ENCODE results near the gene FASTKD1. TPM values are rescaled to one million over a fixed set of nuclear protein-coding genes. Genes with fewer than 3 reads are reported as not detected.
"Not testable (repeated sequence)": the region's sequence is repeated elsewhere in the genome, so short reads cannot be mapped to it uniquely, and the experiment has no call there.

The FASTKD1 gene
- total RNA-seq, 1 donor from 2014 or later = 65.2 TPM

- DNase-seq (ENCODE audit: low spot score) = no peak
- intact Hi-C loops (cut with DNase I) = loop anchor here (1.0 kb wide), 2 partner anchors 12 to 226 kb away; partner anchors contain the start of genes PPIG and SSB
Observed at GRCh38 chr2:169572821-169573159, 875 bp downstream of the FASTKD1 start.

DNA sequence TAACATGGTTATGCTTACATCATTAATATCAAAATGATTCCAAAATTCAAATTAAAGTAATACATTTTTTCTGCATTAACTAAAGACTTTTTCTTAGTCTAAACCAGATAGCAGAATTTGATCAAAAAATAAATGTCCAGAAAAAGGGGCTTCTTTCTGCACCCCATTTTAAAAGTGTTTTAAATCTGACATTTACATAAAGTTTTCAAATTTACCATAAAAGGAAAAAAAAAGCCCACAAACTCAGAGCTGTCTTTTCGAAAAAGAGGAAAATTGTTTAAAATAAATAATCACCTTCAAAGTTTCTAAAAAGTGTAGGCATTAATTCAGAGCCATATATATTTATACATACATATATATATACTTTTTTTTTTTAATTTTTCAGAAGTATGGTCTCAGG is 1.5 kb downstream of the FASTKD1 start:
- no peak for DNase-seq (ENCODE audit: low spot score)
- intact Hi-C loops (cut with DNase I) = no loop called here

GRCh38 chr2:169571571-169571970 is 2.1 kb downstream of the FASTKD1 start:
- intact Hi-C loops (cut with DNase I) = no loop called here

DNA sequence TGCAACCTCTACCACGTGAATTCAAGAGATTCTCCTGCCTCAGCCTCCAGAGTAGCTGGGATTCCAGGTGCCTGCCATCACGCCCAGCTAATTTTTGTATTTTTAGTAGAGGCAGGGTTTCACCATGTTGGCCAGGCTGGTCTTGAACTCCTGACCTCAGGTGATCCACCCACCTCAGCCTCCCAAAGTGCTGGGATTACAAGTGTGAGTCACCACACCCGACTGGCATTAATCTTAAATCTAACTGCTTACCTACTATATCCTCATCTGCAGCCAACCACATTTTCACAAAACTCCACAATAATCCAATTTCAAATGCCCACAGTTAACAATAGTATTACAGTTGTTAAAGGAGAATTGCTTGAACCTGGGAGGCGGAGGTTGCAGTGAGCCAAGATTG is 2.9 kb downstream of the FASTKD1 start:
- intact Hi-C loops (cut with DNase I); DNase-seq (ENCODE audit: low spot score): not testable (repeated sequence)

More at GRCh38 chr2:169571571-169571970, 2.1 kb downstream of the FASTKD1 start:
- DNase-seq (ENCODE audit: low spot score) = no peak

DNA sequence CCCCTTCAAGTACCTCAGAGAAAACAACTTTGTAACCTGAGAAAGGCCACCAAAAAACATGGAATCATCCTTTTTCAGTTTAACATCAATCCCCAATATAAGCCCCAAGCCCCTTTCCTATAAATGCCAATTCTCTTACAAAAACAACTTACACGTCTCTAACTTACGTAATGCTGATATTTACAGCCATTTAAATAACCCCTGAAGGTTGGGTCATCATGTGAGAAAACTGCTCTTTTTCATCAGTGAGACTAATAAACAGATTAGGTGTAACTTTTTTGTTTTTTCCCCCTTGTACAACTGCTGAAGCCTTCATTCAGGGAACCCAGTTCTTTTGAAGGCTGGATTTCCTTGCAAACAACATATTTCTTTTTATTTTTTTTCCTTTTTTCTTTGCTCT is 3.7 kb downstream of the FASTKD1 start:
- intact Hi-C loops (cut with DNase I) = no loop called here
- DNase-seq (ENCODE audit: low spot score) = no peak

DNA sequence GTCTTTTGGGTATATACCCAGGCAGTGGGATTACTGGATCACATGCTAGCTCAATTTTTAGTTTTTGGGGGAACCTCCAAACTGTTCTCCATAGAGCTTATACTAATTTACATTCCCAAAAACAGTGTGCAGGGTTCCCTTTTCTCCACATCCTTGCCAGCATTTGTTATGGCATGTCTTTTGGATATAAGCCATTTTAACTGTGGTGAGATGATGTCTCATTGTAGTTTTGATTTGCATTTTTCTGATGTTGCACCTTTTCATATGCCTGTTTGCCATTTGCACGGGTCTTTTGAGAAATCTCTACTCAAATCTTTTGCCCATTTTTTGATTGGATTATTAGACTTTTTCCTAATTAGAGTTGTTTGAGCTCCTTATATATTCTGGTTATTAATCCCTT is 8.0 kb downstream of the FASTKD1 start:
- DNase-seq (ENCODE audit: low spot score) = no peak
- intact Hi-C loops (cut with DNase I) = no loop called here

DNA sequence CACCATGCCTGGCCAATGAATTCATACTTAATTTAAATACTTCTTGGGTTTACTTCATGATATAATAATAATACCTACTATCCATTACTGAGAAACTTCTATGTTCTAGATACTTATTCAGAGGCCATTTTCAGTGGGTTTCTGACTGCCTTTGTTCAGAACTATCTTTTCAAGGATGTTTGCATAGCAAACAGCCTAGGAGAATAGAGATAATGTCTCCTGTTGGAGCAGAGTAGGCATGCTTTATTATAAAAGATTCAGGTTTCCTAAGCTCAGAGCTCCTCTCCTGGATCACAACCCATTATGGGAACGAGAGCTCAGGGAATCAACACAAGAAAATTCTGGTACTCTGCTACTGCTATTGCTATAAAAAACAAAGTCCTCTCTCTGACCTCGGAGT is 11.1 kb downstream of the FASTKD1 start:
- no peak for DNase-seq (ENCODE audit: low spot score)
- intact Hi-C loops (cut with DNase I) = no loop called here

- DNase-seq (ENCODE audit: low spot score); intact Hi-C loops (cut with DNase I): not testable (repeated sequence)
Observed at GRCh38 chr2:169562084-169562483, 11.6 kb downstream of the FASTKD1 start.

GRCh38 chr2:169561364-169561763 is 12.3 kb downstream of the FASTKD1 start:
- intact Hi-C loops (cut with DNase I) = no loop called here
- DNase-seq (ENCODE audit: low spot score) = no peak

DNA sequence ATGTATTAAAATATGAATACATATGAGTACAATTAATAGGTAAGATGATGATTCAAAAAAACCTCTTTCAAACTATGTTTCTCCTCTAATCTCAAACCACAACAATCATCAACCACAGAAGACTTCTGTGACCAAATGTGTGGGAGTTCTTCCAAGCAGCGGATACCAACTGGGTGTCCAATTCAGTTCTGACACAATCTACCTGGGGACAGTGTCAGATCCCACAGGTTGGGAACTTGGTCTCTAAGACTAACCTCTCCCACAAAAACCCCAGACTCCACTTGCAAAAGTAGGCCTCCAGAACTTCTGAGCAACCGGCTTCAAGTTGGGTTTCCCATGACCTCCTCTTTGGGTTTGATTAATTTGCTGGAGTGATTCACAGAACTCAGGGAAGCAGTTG is 26.9 kb downstream of the FASTKD1 start:
- no peak for DNase-seq (ENCODE audit: low spot score)
- intact Hi-C loops (cut with DNase I) = no loop called here

- intact Hi-C loops (cut with DNase I) = no loop called here
- DNase-seq (ENCODE audit: low spot score) = no peak
Observed at GRCh38 chr2:169542433-169542832, 31.2 kb downstream of the FASTKD1 start.

- intact Hi-C loops (cut with DNase I) = no loop called here
Observed at GRCh38 chr2:169540146-169540545, 33.5 kb downstream of the FASTKD1 start.

GRCh38 chr2:169539460-169539859 is 34.2 kb downstream of the FASTKD1 start:
- DNase-seq (ENCODE audit: low spot score); intact Hi-C loops (cut with DNase I): not testable (repeated sequence)

More at GRCh38 chr2:169540146-169540545, 33.5 kb downstream of the FASTKD1 start:
- no peak for DNase-seq (ENCODE audit: low spot score)

DNA sequence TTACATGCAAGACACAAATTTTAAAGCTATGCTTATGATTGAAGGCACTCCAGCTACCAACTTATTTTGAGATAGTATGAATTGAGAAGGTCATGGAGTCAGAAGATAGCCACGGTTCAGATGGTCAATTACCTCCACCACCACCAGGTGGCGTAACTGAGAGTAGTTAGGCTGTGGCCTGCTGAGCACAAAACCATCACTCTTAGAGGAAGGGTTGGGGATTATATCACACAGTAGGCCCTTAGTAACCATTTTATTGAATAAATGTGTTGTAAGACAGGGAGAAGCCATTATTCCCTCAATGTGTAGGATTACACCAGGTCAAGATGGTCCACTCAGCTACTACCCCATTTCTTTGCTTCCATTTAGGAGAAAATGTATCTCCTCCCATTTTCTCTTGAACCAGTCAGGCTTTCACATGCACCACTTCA is 45.4 kb downstream of the FASTKD1 start:
- intact Hi-C loops (cut with DNase I) = no loop called here
- no peak for DNase-seq (ENCODE audit: low spot score)

DNA sequence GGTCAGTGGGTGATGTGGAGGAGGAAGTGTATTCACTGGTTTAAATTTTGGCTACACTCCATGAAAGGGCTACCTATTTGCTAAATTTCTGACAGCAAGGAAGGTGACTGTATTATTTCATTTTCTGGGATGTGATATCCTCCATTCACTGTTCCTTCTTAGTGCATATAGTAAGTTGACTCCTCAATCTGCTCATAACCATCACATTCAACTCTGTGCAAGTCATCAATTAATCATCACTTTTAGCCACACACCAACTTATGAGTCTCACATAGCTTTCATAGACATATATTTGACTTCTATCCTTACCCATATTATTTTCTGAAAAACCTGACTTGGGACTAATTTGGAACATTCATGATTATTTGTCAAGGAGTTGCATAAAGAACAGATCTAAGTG is 47.2 kb downstream of the FASTKD1 start:
- DNase-seq (ENCODE audit: low spot score) = no peak
- intact Hi-C loops (cut with DNase I) = no loop called here

- intact Hi-C loops (cut with DNase I) = no loop called here
- DNase-seq (ENCODE audit: low spot score) = no peak
Observed at GRCh38 chr2:169525434-169525833, 48.2 kb downstream of the FASTKD1 start.

GRCh38 chr2:169523681-169524080 is 50.0 kb downstream of the FASTKD1 start:
- intact Hi-C loops (cut with DNase I) = no loop called here
- DNase-seq (ENCODE audit: low spot score) = no peak

DNA sequence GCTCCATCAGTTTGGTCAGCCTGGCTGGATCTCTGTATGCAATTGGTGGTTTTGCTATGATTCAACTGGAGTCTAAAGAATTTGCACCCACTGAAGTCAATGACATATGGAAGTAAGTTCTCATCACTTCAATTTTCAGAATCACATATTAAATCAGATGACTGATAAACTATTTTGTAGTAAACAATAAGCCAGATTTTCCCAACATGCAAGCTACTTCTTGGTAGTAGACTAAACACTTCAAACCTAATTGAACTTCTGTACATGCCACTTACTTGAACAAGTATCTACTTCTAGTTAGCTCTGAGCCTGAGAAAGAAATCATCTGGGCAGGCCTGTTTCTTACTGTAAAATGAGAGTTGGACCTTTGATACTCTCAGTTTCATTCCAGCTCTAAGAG is 52.8 kb downstream of the FASTKD1 start:
- DNase-seq (ENCODE audit: low spot score) = no peak
- intact Hi-C loops (cut with DNase I) = no loop called here

DNA sequence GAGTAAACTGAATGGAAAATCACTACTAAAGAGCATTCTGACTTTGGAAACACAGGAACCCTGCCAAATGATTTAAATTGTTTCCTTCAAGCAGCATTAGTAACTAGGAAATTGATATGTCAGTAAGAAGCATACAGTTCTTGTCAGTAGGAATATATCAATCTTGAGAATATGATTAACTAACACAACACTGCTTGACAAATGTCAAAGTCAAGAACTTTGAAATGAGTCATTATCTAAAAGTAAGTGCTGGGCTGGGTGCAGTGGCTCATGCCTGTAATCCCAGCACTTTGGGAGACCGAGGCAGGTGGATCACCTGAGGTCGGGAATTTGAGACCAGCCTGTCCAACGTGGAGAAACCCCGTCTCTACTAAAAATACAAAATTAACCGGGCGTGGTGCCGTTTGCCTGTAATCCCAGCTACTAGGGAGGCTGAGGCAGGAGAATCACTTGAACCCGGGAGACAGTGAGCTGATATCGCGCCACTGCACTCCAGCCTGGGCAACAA is 57.1 kb downstream of the FASTKD1 start:
- intact Hi-C loops (cut with DNase I); DNase-seq (ENCODE audit: low spot score): not testable (repeated sequence)

GRCh38 chr2:169514758-169515157 is 58.9 kb downstream of the FASTKD1 start:
- intact Hi-C loops (cut with DNase I); DNase-seq (ENCODE audit: low spot score): not testable (repeated sequence)

GRCh38 chr2:169513926-169514325 is 59.7 kb downstream of the FASTKD1 start:
- no peak for DNase-seq (ENCODE audit: low spot score)
- intact Hi-C loops (cut with DNase I) = no loop called here

DNA sequence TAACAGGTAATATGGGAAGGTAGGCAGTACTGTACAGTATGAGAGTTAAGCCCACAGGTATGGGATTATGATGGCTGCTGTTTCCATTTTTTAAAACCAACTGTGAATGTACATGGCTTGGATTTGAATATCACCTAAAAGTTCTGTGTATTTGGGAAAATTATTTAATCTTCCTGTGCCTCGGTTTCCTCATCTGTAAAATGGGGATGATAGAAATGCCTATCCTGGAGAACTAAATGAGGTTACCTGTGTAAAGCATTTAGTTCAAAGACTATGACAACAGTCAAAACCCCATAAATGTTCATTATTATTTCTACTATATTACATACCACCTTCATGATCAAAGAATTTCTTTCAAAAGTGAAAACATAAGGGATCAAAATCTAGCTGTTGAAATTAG is 60.6 kb downstream of the FASTKD1 start:
- intact Hi-C loops (cut with DNase I) = no loop called here
- no peak for DNase-seq (ENCODE audit: low spot score)
